Muscle layer of colon (tissue), 2 donors: ENCODE data around the gene PIGR.

Source experiments
- H3K27ac ChIP-seq: one replicate; pipeline ENCODE4 v1.7.0; 2013; ENCODE audit warnings: low read depth, mild to moderate bottlenecking, low read length, moderate library complexity
- H3K27me3 ChIP-seq, 2 donors: one replicate each; pipeline ENCODE4 v1.7.0; 2013; ENCODE audit warnings: low read length in 2 of 2, mild to moderate bottlenecking in 2 of 2; ENCODE audit not compliant: insufficient read depth in 2 of 2, control insufficient read depth in 1 of 2
- H3K36me3 ChIP-seq: one replicate; pipeline ENCODE4 v1.7.0; 2013; ENCODE audit warnings: mild to moderate bottlenecking, low read length; ENCODE audit not compliant: insufficient read depth
- H3K4me1 ChIP-seq: one replicate; pipeline ENCODE4 v1.7.0; 2013; ENCODE audit warnings: mild to moderate bottlenecking, low read length; ENCODE audit not compliant: insufficient read depth
- H3K4me3 ChIP-seq, 2 donors: one replicate each; pipeline ENCODE4 v1.7.0; 2013; ENCODE audit warnings: low read length in 2 of 2, low read depth in 1 of 2, mild to moderate bottlenecking in 1 of 2, moderate library complexity in 1 of 2
- H3K9ac ChIP-seq: one replicate; pipeline ENCODE4 v1.7.0; 2013; ENCODE audit warnings: low read length
- H3K9me3 ChIP-seq: one replicate; pipeline ENCODE4 v1.7.0; 2013; ENCODE audit warnings: mild to moderate bottlenecking, low read length
- donor health status: abdominal sarcoma.
- donor health status: Adenocarcinoma of cecum.

The PIGR gene

DNA sequence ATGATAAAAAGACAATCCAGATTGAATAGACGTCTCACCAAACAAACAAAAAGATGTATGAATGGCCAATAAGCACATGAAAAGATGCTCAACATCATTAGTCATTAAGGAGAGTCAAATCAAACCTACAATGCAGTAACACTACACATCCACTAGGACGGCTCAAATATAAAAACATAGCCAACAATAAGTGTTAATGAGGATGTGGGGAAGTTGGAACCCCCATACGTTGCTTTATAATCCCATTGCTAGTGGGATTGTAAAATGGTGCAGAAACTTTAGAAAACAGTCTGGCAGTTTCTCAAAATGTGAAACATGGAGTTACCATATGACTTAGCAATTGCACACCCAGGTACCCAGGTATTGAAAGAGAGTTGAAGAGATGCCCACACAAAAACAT lies 63.7 kb downstream of the PIGR start:
- no peak overlapping the region for H3K27ac ChIP-seq
- no peaks in the 10 kb centered on the region for H3K36me3 ChIP-seq
- H3K9me3 ChIP-seq: peaks cover 6% of the 10 kb centered on the region
- no peak overlapping the region for H3K4me3 ChIP-seq
- no peaks in the 10 kb centered on the region for H3K27me3 ChIP-seq
- H3K9ac ChIP-seq: no peak overlapping the region
- no peaks in the 10 kb centered on the region for H3K4me1 ChIP-seq

DNA sequence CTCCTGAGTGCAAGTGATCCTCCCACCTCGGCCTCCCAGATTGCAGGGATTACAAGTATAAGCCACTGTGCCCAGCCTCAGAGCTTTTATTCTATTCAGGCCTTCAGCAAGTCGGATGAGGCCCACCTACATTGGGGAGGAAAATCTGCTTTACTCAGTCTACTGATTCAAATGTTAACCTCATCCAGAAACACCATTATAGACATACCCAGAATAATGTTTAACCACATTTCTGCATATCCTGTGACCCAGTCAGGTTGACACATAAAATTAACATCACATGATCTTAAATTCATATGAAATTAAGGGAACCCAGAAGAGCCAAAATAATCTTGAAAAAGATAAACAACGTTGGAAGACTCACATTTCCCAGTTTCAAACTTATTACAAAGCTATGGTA lies 66.0 kb downstream of the PIGR start:
- no peaks in the 10 kb centered on the region for H3K36me3 ChIP-seq

More for the DNA sequence above, 66.0 kb downstream of the PIGR start:
- H3K27ac ChIP-seq: no peak overlapping the region
- H3K9me3 ChIP-seq: peaks cover 9% of the 10 kb centered on the region
- H3K27me3 ChIP-seq: no peaks in the 10 kb centered on the region
- no peak overlapping the region for H3K4me3 ChIP-seq
- H3K4me1 ChIP-seq: no peaks in the 10 kb centered on the region
- no peak overlapping the region for H3K9ac ChIP-seq
